RWPE2 (cell line): ENCODE measurements around the gene SETD1B.

ENCODE experiments used
- ATAC-seq: fragments of 200-7000 bp; cut with Tn5 transposase; 3 replicates; pipeline ENCODE4 v1.9.1; 2021; ENCODE audit warnings: low read depth
- DNase-seq: peaks from one replicate; pipeline ENCODE4 v3.0.0-alpha.2; 2020; ENCODE audit warnings: low spot score
- H3K27ac ChIP-seq: fragments of 450-650 bp; 2 replicates; pipeline ENCODE4 v1.5.1; 2017; ENCODE audit warnings: mild to moderate bottlenecking; ENCODE audit not compliant: poor library complexity, severe bottlenecking
- H3K27me3 ChIP-seq: fragments of 250-450 bp; sonication (Bioruptor Pico); 2 replicates; pipeline ENCODE4 v1.5.1; 2021; ENCODE audit warnings: mild to moderate bottlenecking, moderate library complexity; ENCODE audit not compliant: insufficient read depth, poor library complexity, severe bottlenecking
- H3K36me3 ChIP-seq: fragments of 250-450 bp; sonication (Bioruptor Pico); 2 replicates; pipeline ENCODE4 v1.5.1; 2020; ENCODE audit warnings: low read depth, mild to moderate bottlenecking, moderate library complexity
- H3K4me1 ChIP-seq: fragments of 250-450 bp; sonication (Bioruptor Pico); 2 replicates; pipeline ENCODE4 v1.5.1; 2021; ENCODE audit warnings: mild to moderate bottlenecking, moderate library complexity; ENCODE audit not compliant: insufficient read depth, poor library complexity, severe bottlenecking
- H3K4me3 ChIP-seq: fragments of 250-450 bp; sonication (Bioruptor Pico); 2 replicates; pipeline ENCODE4 v1.5.1; 2021; ENCODE audit warnings: mild to moderate bottlenecking, moderate library complexity; ENCODE audit not compliant: severe bottlenecking
- H3K9me3 ChIP-seq: fragments of 250-450 bp; sonication (Bioruptor Pico); 2 replicates; pipeline ENCODE4 v1.5.1; 2021; ENCODE audit warnings: mild to moderate bottlenecking, moderate library complexity; ENCODE audit not compliant: severe bottlenecking
- TF ChIP-seq, protein P1 (sequence below): fragments of 450-650 bp; IDR thresholded peaks from one replicate; pipeline ENCODE4 v1.5.1; 2017; ENCODE audit warnings: mild to moderate bottlenecking, moderate library complexity; ENCODE audit not compliant: poor library complexity, severe bottlenecking

SETD1B gene

DNA sequence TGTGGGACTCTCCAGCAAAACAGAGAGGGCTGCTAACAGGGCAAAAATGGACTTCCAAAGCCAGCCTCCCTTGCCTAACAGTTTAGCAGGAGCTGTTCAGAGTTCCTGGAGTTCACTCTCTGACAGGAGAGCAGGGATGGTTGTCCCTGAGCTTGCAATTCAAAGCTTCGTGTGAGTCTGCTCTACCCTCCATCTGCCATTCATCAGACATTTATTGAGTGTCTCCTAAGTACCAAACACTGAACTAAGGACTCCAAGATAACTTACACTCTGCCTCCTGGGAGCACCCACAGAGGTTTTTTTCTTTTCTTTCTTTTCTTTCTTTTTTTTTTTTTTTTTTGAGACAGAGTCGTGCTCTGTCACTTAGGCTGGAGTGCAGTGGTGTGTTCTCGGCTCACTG is 39.0 kb upstream of the SETD1B start:
- Histone ChIP-seq H3K4me1 (no peaks in the 10 kb centered on the region), H3K27ac (no peak overlapping the region), H3K9me3 (no peaks in the 10 kb centered on the region), H3K27me3 (no peaks in the 10 kb centered on the region), H3K36me3 (peaks cover 11% of the 10 kb centered on the region), H3K4me3 (no peak overlapping the region)
- DNase-seq, result no peak
- TF ChIP-seq, protein P1, sequence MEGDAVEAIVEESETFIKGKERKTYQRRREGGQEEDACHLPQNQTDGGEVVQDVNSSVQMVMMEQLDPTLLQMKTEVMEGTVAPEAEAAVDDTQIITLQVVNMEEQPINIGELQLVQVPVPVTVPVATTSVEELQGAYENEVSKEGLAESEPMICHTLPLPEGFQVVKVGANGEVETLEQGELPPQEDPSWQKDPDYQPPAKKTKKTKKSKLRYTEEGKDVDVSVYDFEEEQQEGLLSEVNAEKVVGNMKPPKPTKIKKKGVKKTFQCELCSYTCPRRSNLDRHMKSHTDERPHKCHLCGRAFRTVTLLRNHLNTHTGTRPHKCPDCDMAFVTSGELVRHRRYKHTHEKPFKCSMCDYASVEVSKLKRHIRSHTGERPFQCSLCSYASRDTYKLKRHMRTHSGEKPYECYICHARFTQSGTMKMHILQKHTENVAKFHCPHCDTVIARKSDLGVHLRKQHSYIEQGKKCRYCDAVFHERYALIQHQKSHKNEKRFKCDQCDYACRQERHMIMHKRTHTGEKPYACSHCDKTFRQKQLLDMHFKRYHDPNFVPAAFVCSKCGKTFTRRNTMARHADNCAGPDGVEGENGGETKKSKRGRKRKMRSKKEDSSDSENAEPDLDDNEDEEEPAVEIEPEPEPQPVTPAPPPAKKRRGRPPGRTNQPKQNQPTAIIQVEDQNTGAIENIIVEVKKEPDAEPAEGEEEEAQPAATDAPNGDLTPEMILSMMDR, result no peak
- no peak for ATAC-seq

DNA sequence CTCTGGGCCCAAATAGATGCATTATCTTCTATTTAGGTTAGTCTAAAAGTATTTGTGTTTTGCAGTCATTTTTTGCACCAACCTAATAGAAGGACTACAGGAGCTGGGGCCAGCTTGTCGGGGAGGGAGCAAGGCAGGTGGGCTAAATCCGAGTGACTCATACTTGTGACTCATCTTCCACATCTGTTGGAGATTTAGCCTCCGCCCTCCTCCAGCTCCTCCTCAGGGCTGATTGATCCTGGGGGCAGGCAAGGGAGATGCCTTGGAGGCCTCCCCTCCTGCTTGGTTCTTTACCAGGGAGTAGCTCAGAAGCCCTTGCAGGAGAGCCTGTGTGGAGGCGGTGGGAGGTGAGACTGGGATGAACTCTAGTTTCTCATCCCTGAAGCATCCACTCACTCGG is 38.2 kb upstream of the SETD1B start:
- Histone ChIP-seq H3K27me3 (no peaks in the 10 kb centered on the region), H3K27ac (no peak overlapping the region), H3K4me3 (no peak overlapping the region), H3K4me1 (no peaks in the 10 kb centered on the region), H3K9me3 (no peaks in the 10 kb centered on the region), H3K36me3 (peaks cover 11% of the 10 kb centered on the region)
- DNase-seq (no peak), ATAC-seq (peak; percentile 77)
- TF ChIP-seq, protein P1, result no peak

DNA sequence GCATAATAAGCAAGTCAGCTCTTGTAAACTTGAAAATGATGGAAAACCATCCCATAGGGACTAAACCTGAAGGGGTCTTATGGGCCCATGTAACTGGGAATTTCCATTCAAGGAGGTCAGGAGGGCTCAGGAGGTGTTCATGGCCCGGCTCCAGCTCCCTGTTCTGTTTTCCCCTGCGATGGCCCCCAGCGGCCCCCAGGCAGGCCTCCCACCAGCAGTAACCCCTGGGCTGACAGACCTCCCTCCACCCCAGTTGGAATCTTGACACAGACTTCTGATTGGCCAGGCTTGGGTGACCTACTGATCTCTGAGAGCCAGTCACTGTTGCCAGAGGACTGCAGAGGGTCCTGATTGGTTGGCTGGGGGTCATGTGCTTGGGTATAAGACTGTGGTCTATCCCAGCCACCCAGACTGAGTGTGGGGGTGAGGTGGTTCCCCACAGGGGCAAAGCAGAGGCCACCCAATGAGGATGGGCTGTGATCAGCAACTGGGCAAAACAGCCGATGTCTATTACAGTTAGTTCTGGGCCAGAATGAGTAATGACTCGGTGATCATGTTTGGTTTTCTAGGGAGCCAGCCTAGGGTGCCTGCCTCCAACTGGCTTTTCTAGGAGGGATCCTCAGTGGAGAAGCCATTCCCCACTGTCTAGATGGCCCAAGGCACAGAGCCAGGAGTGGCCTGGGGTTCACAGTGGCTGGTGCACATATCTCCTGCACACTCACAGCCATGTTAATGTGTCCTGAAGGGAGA is 37.3 kb upstream of the SETD1B start:
- peaks cover 11% of the 10 kb centered on the region for H3K36me3 ChIP-seq
- no peaks in the 10 kb centered on the region for H3K27me3 ChIP-seq
- TF ChIP-seq, protein P1, result no peak
- no peak overlapping the region for H3K27ac ChIP-seq
- DNase-seq, result no peak
- no peak for ATAC-seq
- no peak overlapping the region for H3K4me3 ChIP-seq
- no peaks in the 10 kb centered on the region for H3K9me3 ChIP-seq
- H3K4me1 ChIP-seq, result no peaks in the 10 kb centered on the region

DNA sequence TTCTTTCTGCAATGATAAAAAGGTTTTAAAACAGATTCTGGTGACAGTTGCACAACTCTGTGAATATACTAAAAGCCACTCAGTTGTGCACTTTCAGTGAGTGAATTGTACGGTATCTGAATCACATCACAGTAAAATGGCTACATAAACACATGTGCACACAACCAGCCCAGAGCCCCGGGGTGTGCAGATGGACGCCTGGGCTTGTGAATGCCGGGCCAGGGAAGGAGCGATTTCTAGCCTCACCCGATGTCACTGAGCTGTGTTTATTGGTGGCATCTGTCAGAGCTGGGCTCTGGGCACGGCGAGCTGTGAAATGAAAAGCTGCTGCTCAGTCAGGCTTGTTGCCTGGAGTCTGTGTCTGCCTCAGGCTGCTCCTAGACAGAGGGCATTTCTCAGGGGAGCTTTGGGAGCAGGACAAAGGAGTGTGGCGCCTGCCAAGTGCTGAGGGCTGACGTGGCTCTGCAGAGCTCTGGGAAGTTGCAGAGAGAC is 36.2 kb upstream of the SETD1B start:
- Histone ChIP-seq H3K4me3 (no peak overlapping the region), H3K36me3 (peaks cover 11% of the 10 kb centered on the region), H3K27me3 (no peaks in the 10 kb centered on the region), H3K27ac (no peak overlapping the region), H3K4me1 (no peaks in the 10 kb centered on the region), H3K9me3 (no peaks in the 10 kb centered on the region)
- TF ChIP-seq, protein P1, result no peak
- ATAC-seq, result no peak
- DNase-seq, result no peak

DNA sequence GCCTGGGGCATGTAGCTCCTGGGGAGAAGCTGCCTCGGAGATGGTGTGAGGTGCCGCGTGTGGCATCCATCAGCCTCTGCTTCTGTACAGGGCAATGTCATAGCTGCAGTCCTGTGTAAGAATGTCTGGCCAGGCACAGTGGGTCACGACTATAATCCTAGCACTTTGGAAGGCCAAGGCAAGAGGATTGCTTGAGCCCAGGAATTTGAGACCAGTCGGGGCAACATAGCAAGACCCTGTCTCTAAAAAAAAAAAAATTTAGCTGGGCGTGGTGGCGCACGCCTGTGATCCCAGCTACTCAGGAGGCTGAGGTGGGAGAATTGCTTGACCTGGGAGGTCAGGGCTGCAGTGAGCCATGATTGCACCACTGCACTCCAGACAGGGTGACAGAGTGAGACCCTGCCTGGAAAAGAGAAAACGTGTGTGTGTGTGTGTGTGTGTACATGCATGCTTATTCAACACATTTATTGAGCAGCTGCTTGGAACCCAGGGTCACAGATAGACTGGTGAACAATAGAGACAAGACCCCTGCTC is 34.4 kb upstream of the SETD1B start:
- no peaks in the 10 kb centered on the region for H3K4me1 ChIP-seq
- no peak overlapping the region for H3K27ac ChIP-seq
- no peak for ATAC-seq

More for the DNA sequence above, 34.4 kb upstream of the SETD1B start:
- peaks cover 8% of the 10 kb centered on the region for H3K36me3 ChIP-seq
- DNase-seq, result no peak
- no peaks in the 10 kb centered on the region for H3K27me3 ChIP-seq
- no peaks in the 10 kb centered on the region for H3K9me3 ChIP-seq
- no peak overlapping the region for H3K4me3 ChIP-seq
- TF ChIP-seq, protein P1, result no peak
